ENCODE measurements around the gene SP3.

SP3 gene

GRCh38 chr2:173938700-173939384, 26.3 kb downstream of the SP3 start:
- Histone ChIP-seq H3K27ac (no peak overlapping the region), H3K4me3 (ENCODE audit: low read depth, low read length) (no peak overlapping the region), H3K27me3 (replicated peaks) (no peaks in the 10 kb centered on the region), H3K36me3 (replicated peaks) (no peaks in the 10 kb centered on the region)
- no peak for TF ChIP-seq CTCF (IDR thresholded peaks at IDR 0.05; ENCODE audit: low read depth, low read length, missing control alignments)
- no peak for DNase-seq
- in situ Hi-C loops (cut with HindIII; ENCODE audit: low pct_ligation_motif_present, low sequenced_read_pairs): no loop called here

- DNase-seq: no peak
- in situ Hi-C loops (cut with HindIII; ENCODE audit: low pct_ligation_motif_present, low sequenced_read_pairs): no loop called here
- no peak for TF ChIP-seq CTCF (IDR thresholded peaks at IDR 0.05; ENCODE audit: low read depth, low read length, missing control alignments)
- Histone ChIP-seq H3K27ac (no peak overlapping the region), H3K27me3 (replicated peaks) (no peaks in the 10 kb centered on the region), H3K4me3 (ENCODE audit: low read depth, low read length) (no peak overlapping the region), H3K36me3 (replicated peaks) (no peaks in the 10 kb centered on the region)
Observed at GRCh38 chr2:173935305-173935704, 29.9 kb downstream of the SP3 start.

- H3K4me3 ChIP-seq (ENCODE audit: low read depth, low read length): no peak overlapping the region
- no peaks in the 10 kb centered on the region for H3K36me3 ChIP-seq (replicated peaks)
- no peak for TF ChIP-seq CTCF (IDR thresholded peaks at IDR 0.05; ENCODE audit: low read depth, low read length, missing control alignments)
- no peaks in the 10 kb centered on the region for H3K27me3 ChIP-seq (replicated peaks)
- no peak overlapping the region for H3K27ac ChIP-seq
- no peak for DNase-seq
- in situ Hi-C loops (cut with HindIII; ENCODE audit: low pct_ligation_motif_present, low sequenced_read_pairs): no loop called here
Observed at GRCh38 chr2:173934895-173935294, 30.3 kb downstream of the SP3 start.

- Histone ChIP-seq H3K36me3 (replicated peaks) (no peaks in the 10 kb centered on the region), H3K27me3 (replicated peaks) (no peaks in the 10 kb centered on the region), H3K4me3 (ENCODE audit: low read depth, low read length) (no peak overlapping the region), H3K27ac (no peak overlapping the region)
- no peak for DNase-seq
- in situ Hi-C loops (cut with HindIII; ENCODE audit: low pct_ligation_motif_present, low sequenced_read_pairs): no loop called here
- TF ChIP-seq CTCF (IDR thresholded peaks at IDR 0.05; ENCODE audit: low read depth, low read length, missing control alignments): no peak
Observed at GRCh38 chr2:173931751-173932150, 33.4 kb downstream of the SP3 start.

- DNase-seq: no peak
- Histone ChIP-seq H3K27ac (no peak overlapping the region), H3K4me3 (ENCODE audit: low read depth, low read length) (no peak overlapping the region), H3K27me3 (replicated peaks) (no peaks in the 10 kb centered on the region), H3K36me3 (replicated peaks) (no peaks in the 10 kb centered on the region)
- TF ChIP-seq CTCF (IDR thresholded peaks at IDR 0.05; ENCODE audit: low read depth, low read length, missing control alignments): no peak
- in situ Hi-C loops (cut with HindIII; ENCODE audit: low pct_ligation_motif_present, low sequenced_read_pairs): no loop called here
Observed at GRCh38 chr2:173929441-173929840, 35.7 kb downstream of the SP3 start.

- no peak for TF ChIP-seq CTCF (IDR thresholded peaks at IDR 0.05; ENCODE audit: low read depth, low read length, missing control alignments)
- Histone ChIP-seq H3K27me3 (replicated peaks) (no peaks in the 10 kb centered on the region), H3K36me3 (replicated peaks) (no peaks in the 10 kb centered on the region), H3K4me3 (ENCODE audit: low read depth, low read length) (no peak overlapping the region), H3K27ac (no peak overlapping the region)
- in situ Hi-C loops (cut with HindIII; ENCODE audit: low pct_ligation_motif_present, low sequenced_read_pairs): no loop called here
- no peak for DNase-seq
Observed at GRCh38 chr2:173926875-173927274, 38.3 kb downstream of the SP3 start.
